Upper lobe of left lung (tissue), 4 donors: ENCODE results near the gene RHBDF2.

Experiments
- CTCF ChIP-seq, 6 experiments: fragments of 450-650 bp in 4 of 6; fragments of 200-600 bp in 2 of 6; sonication (generic) in 2 of 6; IDR thresholded peaks; one replicate each; pipeline ENCODE4 v1.5.1; 2016 to 2019; ENCODE audit warnings: antibody characterized with exemption in 6 of 6
- POLR2AphosphoS5 ChIP-seq, 2 donors: sonication (generic); formaldehyde crosslinking; IDR thresholded peaks; one replicate each; pipeline ENCODE4 v1.5.1; 2017; ENCODE audit warnings: antibody characterized with exemption in 2 of 2

- TF ChIP-seq POLR2AphosphoS5 (IDR thresholded peaks at IDR 0.05) (no peak), CTCF (IDR thresholded peaks at IDR 0.05) (no peak)
Measured at GRCh38 chr17:76422860-76423259, 78.4 kb downstream of the RHBDF2 start.
